Measurements from ENCODE around the gene MAPK12. TPM values are rescaled to one million over a fixed set of nuclear protein-coding genes. Genes with fewer than 3 reads are reported as not detected.

The MAPK12 gene
- total RNA-seq, 2 experiments from 2014 or later, result 3.1 to 3.6 TPM

GRCh38 chr22:50227579-50228215, 33.8 kb downstream of the MAPK12 start:
- DNase-seq (no peak), ATAC-seq (ENCODE audit: low read depth) (no peak)
- no peak overlapping the region for H3K27ac Mint-ChIP-seq
- peaks cover 6% of the 10 kb centered on the region for H3K36me3 Mint-ChIP-seq
- H3K9me3 Mint-ChIP-seq, result no peaks in the 10 kb centered on the region
- POLR2A ChIA-PET, result no interaction called here
- H3K4me1 Mint-ChIP-seq, result no peaks in the 10 kb centered on the region
- no peaks in the 10 kb centered on the region for H3K27me3 Mint-ChIP-seq
- H3K4me3 Mint-ChIP-seq, result no peak overlapping the region

- Mint-ChIP-seq H3K4me1 (no peaks in the 10 kb centered on the region), H3K9me3 (no peaks in the 10 kb centered on the region), H3K27ac (no peak overlapping the region), H3K27me3 (no peaks in the 10 kb centered on the region), H3K36me3 (peaks cover 6% of the 10 kb centered on the region), H3K4me3 (no peak overlapping the region)
- DNase-seq, result no peak
- no peak for ATAC-seq (ENCODE audit: low read depth)
- POLR2A ChIA-PET, result no interaction called here
These were observed 34.7 kb downstream of the MAPK12 start for GRCh38 chr22:50226875-50227165.

- no peak overlapping the region for H3K4me3 Mint-ChIP-seq
- no peaks in the 10 kb centered on the region for H3K9me3 Mint-ChIP-seq
- no peak overlapping the region for H3K27ac Mint-ChIP-seq
- no peaks in the 10 kb centered on the region for H3K4me1 Mint-ChIP-seq
- DNase-seq (no peak), ATAC-seq (ENCODE audit: low read depth) (no peak)
- no peaks in the 10 kb centered on the region for H3K27me3 Mint-ChIP-seq
- H3K36me3 Mint-ChIP-seq, result peaks cover 6% of the 10 kb centered on the region
- POLR2A ChIA-PET, result no interaction called here
These were observed 35.2 kb downstream of the MAPK12 start for GRCh38 chr22:50226063-50226874.

DNA sequence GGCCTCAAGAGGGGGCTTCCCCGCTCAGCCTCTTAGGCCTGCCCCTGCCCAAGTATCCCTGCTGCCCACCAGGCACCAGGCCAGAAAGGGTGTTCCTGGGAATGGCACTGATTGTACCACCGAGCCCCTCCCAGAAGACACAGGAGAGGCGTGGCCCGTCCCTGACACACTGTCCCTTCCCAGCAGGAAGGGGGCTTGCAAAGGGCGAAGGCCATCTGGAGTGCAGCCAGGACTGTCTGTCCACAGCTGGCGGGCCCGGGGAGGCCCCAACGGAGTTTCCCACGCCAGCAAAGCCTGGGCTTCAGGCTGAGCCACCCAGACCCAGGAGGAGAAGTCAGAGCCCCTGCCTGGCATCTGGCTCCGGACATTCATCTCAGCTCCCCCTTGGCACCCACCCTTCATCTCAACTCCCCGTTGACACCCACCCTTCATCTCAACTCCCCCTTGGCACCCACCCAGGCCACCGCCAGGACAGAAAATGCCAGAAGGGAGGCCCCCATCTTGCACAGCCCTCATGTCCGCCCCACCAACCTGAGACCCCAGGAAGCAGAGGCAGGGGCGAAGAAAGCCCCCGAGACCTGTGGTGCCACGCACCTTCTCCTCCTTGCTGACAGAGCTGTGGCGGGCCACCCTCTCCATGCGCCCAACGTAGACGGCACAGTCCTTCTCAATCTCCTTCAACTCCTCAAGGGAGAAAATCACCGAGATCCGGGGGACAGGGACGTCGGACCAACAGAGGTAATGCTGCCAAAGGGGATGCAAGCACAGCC, 36.1 kb downstream of the MAPK12 start:
- POLR2A ChIA-PET, result no interaction called here
- no peak overlapping the region for H3K4me3 Mint-ChIP-seq
- H3K9me3 Mint-ChIP-seq, result no peaks in the 10 kb centered on the region
- H3K27ac Mint-ChIP-seq, result no peak overlapping the region
- H3K36me3 Mint-ChIP-seq, result peaks cover 6% of the 10 kb centered on the region
- no peak for DNase-seq
- H3K4me1 Mint-ChIP-seq, result no peaks in the 10 kb centered on the region
- no peak for ATAC-seq (ENCODE audit: low read depth)
- no peaks in the 10 kb centered on the region for H3K27me3 Mint-ChIP-seq

GRCh38 chr22:50224071-50224470, 37.4 kb downstream of the MAPK12 start:
- no peak for ATAC-seq (ENCODE audit: low read depth)
- no peaks in the 10 kb centered on the region for H3K27me3 Mint-ChIP-seq

GRCh38 chr22:50222508-50222907, 39.0 kb downstream of the MAPK12 start:
- no peak overlapping the region for H3K4me3 Mint-ChIP-seq
- POLR2A ChIA-PET, result no interaction called here
- H3K9me3 Mint-ChIP-seq, result no peaks in the 10 kb centered on the region
- peaks cover 6% of the 10 kb centered on the region for H3K36me3 Mint-ChIP-seq
- DNase-seq (no peak), ATAC-seq (ENCODE audit: low read depth) (no peak)
- H3K27ac Mint-ChIP-seq, result no peak overlapping the region
- no peaks in the 10 kb centered on the region for H3K4me1 Mint-ChIP-seq
- H3K27me3 Mint-ChIP-seq, result no peaks in the 10 kb centered on the region

More at GRCh38 chr22:50224071-50224470, 37.4 kb downstream of the MAPK12 start:
- DNase-seq, result no peak
- H3K4me3 Mint-ChIP-seq, result no peak overlapping the region
- POLR2A ChIA-PET, result no interaction called here
- H3K27ac Mint-ChIP-seq, result no peak overlapping the region
- H3K36me3 Mint-ChIP-seq, result peaks cover 6% of the 10 kb centered on the region
- H3K4me1 Mint-ChIP-seq, result no peaks in the 10 kb centered on the region
- no peaks in the 10 kb centered on the region for H3K9me3 Mint-ChIP-seq

DNA sequence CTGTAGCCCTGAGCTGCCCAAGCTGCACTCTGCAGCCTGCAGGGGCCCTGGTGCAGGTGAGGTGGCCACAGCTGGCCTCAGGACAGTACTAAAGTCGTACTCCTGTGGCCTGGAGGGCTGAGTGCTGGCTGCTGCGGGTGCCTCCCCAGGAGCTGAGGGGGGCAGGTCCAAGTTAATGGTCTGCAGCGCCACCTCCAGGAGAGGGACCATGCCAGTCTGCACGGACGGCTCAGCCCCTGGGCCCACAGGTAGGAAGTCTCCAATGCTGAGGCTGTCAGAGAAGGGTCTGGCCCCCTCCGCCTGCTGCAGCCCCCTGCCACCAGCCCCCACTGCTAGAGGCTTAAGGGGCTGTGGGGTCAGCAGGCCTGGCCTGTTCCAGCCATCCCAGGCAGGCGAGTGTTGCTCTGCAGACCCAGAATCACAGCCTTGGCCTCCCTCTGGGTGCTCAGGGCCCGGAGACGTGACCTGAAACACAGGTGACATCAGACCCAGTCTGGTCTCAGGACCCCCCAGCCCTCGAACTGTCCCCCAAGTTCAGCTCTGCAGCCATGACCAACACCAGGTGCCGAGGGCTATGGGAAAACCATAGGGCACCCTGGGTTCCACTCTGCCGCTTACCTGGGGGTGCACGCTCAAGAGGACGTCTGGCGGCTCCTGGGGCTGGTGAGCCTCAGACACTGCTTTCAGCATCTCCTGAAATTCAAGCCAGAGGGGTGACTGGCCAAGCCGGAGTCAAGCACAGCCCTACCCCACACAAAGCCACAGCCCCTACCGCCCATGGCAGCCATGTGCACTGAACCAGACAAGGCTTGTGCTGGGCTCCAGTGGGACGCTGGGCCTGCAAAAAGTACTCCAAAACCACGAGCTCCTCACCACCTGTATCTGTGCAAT, 39.8 kb downstream of the MAPK12 start:
- Mint-ChIP-seq H3K36me3 (peaks cover 6% of the 10 kb centered on the region), H3K27ac (no peak overlapping the region), H3K4me3 (no peak overlapping the region), H3K4me1 (no peaks in the 10 kb centered on the region), H3K9me3 (no peaks in the 10 kb centered on the region), H3K27me3 (no peaks in the 10 kb centered on the region)
- POLR2A ChIA-PET, result no interaction called here
- no peak for DNase-seq
- no peak for ATAC-seq (ENCODE audit: low read depth)

GRCh38 chr22:50220603-50221409, 40.7 kb downstream of the MAPK12 start:
- Mint-ChIP-seq H3K27ac (no peak overlapping the region), H3K4me3 (no peak overlapping the region), H3K27me3 (no peaks in the 10 kb centered on the region), H3K36me3 (peaks cover 6% of the 10 kb centered on the region), H3K4me1 (no peaks in the 10 kb centered on the region), H3K9me3 (no peaks in the 10 kb centered on the region)
- ATAC-seq (ENCODE audit: low read depth) (no peak), DNase-seq (no peak)
- POLR2A ChIA-PET, result no interaction called here

GRCh38 chr22:50219800-50220602, 41.5 kb downstream of the MAPK12 start:
- POLR2A ChIA-PET, result no interaction called here
- no peak for ATAC-seq (ENCODE audit: low read depth)
- Mint-ChIP-seq H3K9me3 (no peaks in the 10 kb centered on the region), H3K36me3 (peaks cover 7% of the 10 kb centered on the region), H3K4me1 (no peaks in the 10 kb centered on the region), H3K27me3 (no peaks in the 10 kb centered on the region), H3K27ac (no peak overlapping the region), H3K4me3 (no peak overlapping the region)
- no peak for DNase-seq

DNA sequence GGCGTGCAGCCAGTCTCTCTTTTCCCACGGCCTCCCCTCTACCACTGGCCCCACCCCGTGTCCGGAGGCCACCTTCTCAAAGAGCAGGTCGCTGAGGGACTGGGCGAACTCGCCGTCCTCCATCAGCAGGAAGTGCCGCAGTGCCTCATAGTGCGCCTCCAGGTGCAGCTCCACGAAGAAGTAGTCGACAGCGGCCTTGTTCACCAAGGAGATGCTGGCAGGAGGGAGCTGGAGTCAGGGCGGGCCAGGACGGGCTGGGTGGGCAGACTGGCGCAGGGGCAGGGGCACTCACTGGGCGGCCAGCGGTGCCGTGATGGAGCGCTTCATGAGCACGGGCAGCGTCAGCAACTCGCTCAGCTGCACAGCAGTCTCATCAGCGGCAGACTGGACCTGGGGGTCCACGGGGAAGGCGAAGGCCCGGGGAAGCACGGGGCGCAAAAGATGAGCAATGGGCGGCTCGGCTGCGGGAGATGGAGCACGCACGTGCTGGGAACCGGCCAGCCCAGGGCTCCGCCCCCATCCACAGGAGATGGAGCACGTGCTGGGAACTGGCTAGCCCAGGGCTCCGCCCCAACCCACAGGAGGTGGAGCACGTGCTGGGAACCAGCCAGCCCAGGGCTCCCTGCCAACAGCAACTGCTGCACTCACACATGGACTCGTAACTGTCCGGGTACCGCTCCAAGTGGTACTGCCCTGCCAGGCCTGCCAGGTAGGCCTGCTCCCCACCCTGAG, 42.3 kb downstream of the MAPK12 start:
- POLR2A ChIA-PET, result no interaction called here
- H3K4me1 Mint-ChIP-seq, result no peaks in the 10 kb centered on the region
- ATAC-seq (ENCODE audit: low read depth), result no peak
- no peak overlapping the region for H3K27ac Mint-ChIP-seq
- H3K4me3 Mint-ChIP-seq, result no peak overlapping the region
- no peaks in the 10 kb centered on the region for H3K9me3 Mint-ChIP-seq
- H3K36me3 Mint-ChIP-seq, result peaks cover 10% of the 10 kb centered on the region
- no peak for DNase-seq
- no peaks in the 10 kb centered on the region for H3K27me3 Mint-ChIP-seq

DNA sequence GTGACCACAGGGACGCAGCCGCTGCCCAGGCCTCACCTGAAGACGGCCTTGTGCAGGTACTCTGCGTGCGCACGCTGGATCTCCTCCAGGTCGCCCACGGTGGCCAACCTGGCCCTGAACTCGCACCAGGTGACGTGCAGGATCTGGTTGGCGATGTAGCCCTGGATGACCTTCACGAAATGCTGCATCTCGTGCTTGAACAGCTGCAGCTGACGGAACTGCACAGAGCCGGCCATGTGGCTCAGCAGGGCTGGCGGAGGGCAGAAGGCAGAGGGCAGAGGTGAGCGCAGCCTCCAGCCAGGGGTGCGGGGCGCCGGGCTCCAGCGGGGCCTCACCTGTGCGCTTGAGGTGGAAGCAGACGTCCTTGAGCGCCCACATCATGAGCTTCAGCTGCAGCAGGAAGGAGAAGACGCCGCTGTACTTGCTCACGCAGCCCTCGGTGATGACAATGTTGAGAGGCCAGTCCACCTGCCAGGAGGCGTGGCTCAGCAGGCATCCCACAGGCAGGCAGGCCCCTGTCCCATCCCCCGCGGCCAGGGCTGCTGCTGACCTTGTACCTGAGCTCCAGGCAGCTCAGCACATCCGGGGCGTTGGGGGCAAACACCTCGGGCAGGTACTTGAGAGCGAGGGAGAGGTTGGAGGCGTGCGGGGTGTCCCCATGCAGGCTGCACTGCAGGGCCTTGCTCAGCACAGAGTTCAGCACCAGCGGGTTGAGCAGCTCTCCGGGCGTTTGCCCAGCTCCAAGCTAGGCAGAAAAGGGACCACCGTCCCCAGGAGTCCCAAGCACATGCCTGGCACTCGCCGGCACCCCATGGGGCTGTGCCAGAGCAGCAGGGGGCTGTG, 43.1 kb downstream of the MAPK12 start:
- ATAC-seq (ENCODE audit: low read depth), result no peak
- Mint-ChIP-seq H3K27ac (no peak overlapping the region), H3K36me3 (peaks cover 11% of the 10 kb centered on the region), H3K9me3 (no peaks in the 10 kb centered on the region), H3K27me3 (no peaks in the 10 kb centered on the region), H3K4me1 (no peaks in the 10 kb centered on the region), H3K4me3 (no peak overlapping the region)
- POLR2A ChIA-PET, result no interaction called here
- no peak for DNase-seq

Measured in activated naive CD8-positive, alpha-beta T cell treated with anti-CD3 and anti-CD28 coated beads, Interleukin-2, amount 10 ng/mL, durations not matched to agents 7 days and 5 days (primary cell).